Dedifferentiated amniotic fluid mesenchymal stem cell (primary cell): Measurements from ENCODE around the gene KLF6.

Source experiments
- DNase-seq: peaks from one replicate; pipeline ENCODE4 v3.0.0-alpha.2; 2016; ENCODE audit errors: extremely low spot score

KLF6 gene

DNA sequence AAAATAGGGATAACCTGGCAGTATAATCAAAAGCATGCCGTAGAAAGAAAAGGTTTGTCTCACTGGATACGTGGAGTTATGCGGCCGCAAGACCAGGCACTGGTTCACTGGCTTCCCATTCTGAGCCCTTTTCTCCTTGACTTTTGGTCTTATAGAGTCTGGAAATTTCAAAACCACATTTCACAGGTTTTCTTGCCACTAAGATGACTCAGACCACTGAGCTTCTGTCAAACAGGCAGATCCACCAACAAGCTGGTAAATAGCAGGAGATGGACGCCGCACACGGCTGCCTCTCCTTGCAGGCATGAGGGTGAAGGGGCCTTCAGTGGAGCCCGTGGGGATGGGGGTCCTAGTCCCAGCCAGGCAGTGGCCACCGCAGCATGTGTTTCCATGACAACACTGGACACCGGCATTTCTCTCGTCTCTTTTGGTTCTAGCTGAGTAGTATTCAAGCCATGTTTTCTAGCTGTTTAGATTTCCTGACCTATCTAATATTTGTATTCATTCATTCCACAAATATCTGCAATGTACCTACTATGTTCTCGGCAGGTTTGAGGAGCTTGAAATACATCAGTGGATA lies 55.5 kb downstream of the KLF6 start:
- DNase-seq = no peak

DNA sequence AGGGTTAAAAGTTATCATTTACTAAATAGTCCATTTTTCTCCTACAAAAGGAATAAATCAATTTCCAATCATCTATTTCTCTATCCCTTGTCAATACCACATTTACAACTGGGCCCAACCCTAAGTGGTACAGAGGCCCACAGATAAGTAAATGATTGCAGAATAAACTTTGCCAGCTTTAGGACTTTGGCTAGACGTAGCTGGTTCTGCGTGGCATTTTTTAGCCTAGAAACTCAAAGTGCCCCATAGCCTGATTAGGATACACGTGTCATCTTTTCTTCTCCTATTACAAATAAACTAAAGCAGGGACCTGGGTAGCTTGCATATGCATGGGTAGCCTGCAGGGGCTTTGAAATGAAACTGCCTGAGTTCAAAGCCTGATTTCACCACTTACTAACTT lies 56.4 kb downstream of the KLF6 start:
- DNase-seq = no peak

DNA sequence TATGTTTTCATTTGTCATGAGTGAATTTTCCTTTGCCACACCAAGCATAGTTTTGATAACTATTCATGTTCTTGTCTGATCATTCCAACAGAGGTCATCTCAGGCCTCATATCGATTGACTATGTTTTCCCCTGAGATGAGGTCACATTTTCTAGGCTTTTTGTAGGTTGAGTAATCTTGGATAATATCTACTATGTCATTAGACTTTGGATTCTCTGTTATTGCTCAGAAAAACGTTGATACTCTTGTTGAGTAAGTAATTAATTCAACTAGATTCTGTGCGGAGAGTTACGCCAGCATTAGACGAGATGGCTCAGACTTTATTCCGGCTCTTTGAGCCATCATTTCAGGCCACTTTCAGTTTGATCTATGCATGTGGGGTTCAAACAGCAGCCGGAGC lies 57.7 kb downstream of the KLF6 start:
- no peak for DNase-seq
